PC-9 (cell line): Measurements from ENCODE around the gene CYP2A13.
"Not testable (repeated sequence)": the region's sequence is repeated elsewhere in the genome, so short reads cannot be mapped to it uniquely, and the experiment has no call there.

ENCODE experiments used
- CTCF ChIP-seq: fragments of 200-600 bp; sonication (generic); conservative IDR thresholded peaks from 2 replicates; pipeline ENCODE4 v1.6.1; 2017; ENCODE audit warnings: mixed run types, antibody characterized with exemption, mild to moderate bottlenecking, moderate library complexity
- EZH2 ChIP-seq: fragments of 200-600 bp; sonication (generic); IDR thresholded peaks from 2 replicates; pipeline ENCODE4 v1.8.0; 2017; ENCODE audit warnings: antibody characterized with exemption, low read depth

DNA sequence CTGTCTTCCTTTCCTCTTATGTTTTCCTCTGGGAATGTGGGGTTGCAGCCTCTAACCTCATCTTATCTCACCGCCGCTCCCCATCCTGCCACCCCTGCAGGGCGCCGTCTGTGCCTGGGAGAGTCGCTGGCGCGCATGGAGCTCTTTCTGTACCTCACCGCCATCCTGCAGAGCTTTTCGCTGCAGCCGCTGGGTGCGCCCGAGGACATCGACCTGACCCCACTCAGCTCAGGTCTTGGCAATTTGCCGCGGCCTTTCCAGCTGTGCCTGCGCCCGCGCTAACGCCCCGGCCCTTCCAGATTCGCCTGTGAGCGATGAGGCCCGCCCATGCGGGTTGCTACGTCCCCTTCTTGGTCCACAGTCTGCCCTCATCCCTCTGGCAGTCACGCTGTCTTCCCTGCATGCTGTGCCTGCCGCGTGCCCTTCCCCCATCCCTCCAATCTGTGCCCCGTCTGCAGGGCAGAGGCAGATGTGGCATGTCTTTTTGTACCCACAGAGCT, 39.6 kb downstream of the CYP2A13 start:
- not testable (repeated sequence) for TF ChIP-seq EZH2, CTCF
